Activated T-cell treated with anti-CD3 and anti-CD28 coated beads for 4 hours (primary cell): ENCODE measurements around the gene OR2W3.
A peak's percentile ranks its signal among the peaks of the same experiment; 100 is the strongest.

Source experiments
- DNase-seq: peaks from one replicate; pipeline ENCODE4 v3.0.0-alpha.2; 2020

OR2W3 gene

GRCh38 chr1:247923941-247924340, 28.6 kb downstream of the OR2W3 start:
- no peak for DNase-seq

DNA sequence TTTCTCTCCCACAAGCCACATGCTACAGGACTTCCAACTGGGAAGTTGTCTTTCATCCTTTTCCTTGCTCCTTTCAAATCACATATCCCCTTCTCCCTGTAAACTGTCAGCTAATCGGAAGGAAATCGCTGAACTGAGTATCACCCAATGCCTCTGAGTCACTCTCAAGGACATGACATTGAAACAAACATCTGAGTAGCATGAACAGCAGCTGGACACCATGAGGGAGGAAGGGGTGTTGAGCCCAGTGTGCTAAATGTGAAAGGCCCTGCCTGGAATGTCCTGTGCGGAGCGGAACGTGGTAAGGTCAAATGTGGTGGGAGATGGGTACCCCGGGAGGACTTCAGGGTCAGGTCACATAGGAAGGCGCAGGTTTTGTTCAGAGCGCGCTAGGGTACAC, 29.5 kb downstream of the OR2W3 start, which contains the start of gene OR2AJ1:
Gene OR2AJ1 (plus strand): TSS at position 22 of the 400 bp plus-strand sequence. CDS start 8,880 bp downstream, outside the sequence.
- DNase-seq, result no peak

DNA sequence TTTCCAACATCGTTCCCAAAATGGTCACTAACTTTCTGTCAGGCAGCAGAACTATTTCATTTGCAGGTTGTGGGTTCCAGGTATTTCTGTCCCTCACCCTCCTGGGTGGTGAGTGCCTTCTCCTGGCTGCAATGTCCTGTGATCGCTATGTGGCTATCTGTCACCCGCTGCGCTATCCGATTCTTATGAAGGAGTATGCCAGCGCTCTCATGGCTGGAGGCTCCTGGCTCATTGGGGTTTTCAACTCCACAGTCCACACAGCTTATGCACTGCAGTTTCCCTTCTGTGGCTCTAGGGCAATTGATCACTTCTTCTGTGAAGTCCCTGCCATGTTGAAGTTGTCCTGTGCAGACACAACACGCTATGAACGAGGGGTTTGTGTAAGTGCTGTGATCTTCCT, 38.6 kb downstream of the OR2W3 start:
- no peak for DNase-seq

GRCh38 chr1:247935781-247936180, 40.4 kb downstream of the OR2W3 start:
- no peak for DNase-seq

GRCh38 chr1:247936415-247936814, 41.0 kb downstream of the OR2W3 start:
- DNase-seq, result no peak

GRCh38 chr1:247936965-247937734, 41.8 kb downstream of the OR2W3 start:
- peak; percentile 78 for DNase-seq

- no peak for DNase-seq
These were observed 47.2 kb downstream of the OR2W3 start for GRCh38 chr1:247942624-247943023.
